Mesenchymal stem cell (in vitro differentiated cells and primary cell): ENCODE data around the gene MCRS1.

Experiments used
- DNase-seq: peaks from one replicate; pipeline ENCODE4 v3.0.0-alpha.2; 2013
- H2AFZ ChIP-seq: one replicate; pipeline ENCODE4 v1.6.1; 2013; ENCODE audit warnings: low read depth, mild to moderate bottlenecking, control low read depth, inconsistent platforms, low read length, moderate library complexity
- H2AK5ac ChIP-seq: 2 replicates; pipeline ENCODE4 v1.6.1; 2013; ENCODE audit warnings: low read length, moderate library complexity, mild to moderate bottlenecking, inconsistent platforms; ENCODE audit not compliant: severe bottlenecking
- H2BK120ac ChIP-seq: one replicate; pipeline ENCODE4 v1.6.1; 2013; ENCODE audit warnings: low read depth, mild to moderate bottlenecking, inconsistent platforms, low read length, moderate library complexity
- H2BK12ac ChIP-seq, 2 experiments: one replicate each; pipeline ENCODE4 v1.6.1; 2013; ENCODE audit warnings: inconsistent platforms in 2 of 2, low read length in 2 of 2, mild to moderate bottlenecking in 2 of 2, moderate library complexity in 2 of 2, control low read depth in 1 of 2
- H2BK15ac ChIP-seq: one replicate; pipeline ENCODE4 v1.6.1; 2013; ENCODE audit warnings: mild to moderate bottlenecking, low read depth, inconsistent platforms; ENCODE audit not compliant: poor library complexity, severe bottlenecking
- H2BK5ac ChIP-seq: 2 replicates; pipeline ENCODE4 v1.6.1; 2013; ENCODE audit warnings: low read depth, mild to moderate bottlenecking, low read length, control low read depth, inconsistent platforms; ENCODE audit not compliant: poor library complexity, severe bottlenecking
- H3K14ac ChIP-seq, 2 experiments: one replicate each; pipeline ENCODE4 v1.6.1; 2013; ENCODE audit warnings: inconsistent platforms in 2 of 2, low read length in 2 of 2, control low read depth in 1 of 2, mild to moderate bottlenecking in 1 of 2, moderate library complexity in 1 of 2
- H3K18ac ChIP-seq, 2 experiments: one replicate each; pipeline ENCODE4 v1.6.1; 2013; ENCODE audit warnings: inconsistent platforms in 2 of 2, low read length in 2 of 2, control low read depth in 1 of 2, low read depth in 1 of 2, mild to moderate bottlenecking in 1 of 2
- H3K23ac ChIP-seq, 2 experiments: one replicate each; pipeline ENCODE4 v1.6.1; 2013; ENCODE audit warnings: inconsistent platforms in 2 of 2, low read length in 2 of 2, mild to moderate bottlenecking in 2 of 2, moderate library complexity in 2 of 2, control low read depth in 1 of 2
- H3K27ac ChIP-seq: 2 replicates; pipeline ENCODE4 v1.5.1; 2013; ENCODE audit warnings: mild to moderate bottlenecking, moderate library complexity, low read length, control low read depth, inconsistent platforms; ENCODE audit not compliant: poor library complexity, severe bottlenecking
- H3K27me3 ChIP-seq, 2 experiments: 2 replicates each; pipeline versions ENCODE4 v1.6.1 to v1.7.0; 2013; ENCODE audit warnings: low read length in 2 of 2, mild to moderate bottlenecking in 2 of 2, moderate library complexity in 2 of 2, control low read depth in 1 of 2, inconsistent platforms in 1 of 2; ENCODE audit not compliant: control insufficient read depth in 1 of 2, insufficient read depth in 1 of 2
- H3K36me3 ChIP-seq, 2 experiments: 2 replicates each; pipeline versions ENCODE4 v1.6.1 to v1.7.0; 2013; ENCODE audit warnings: low read length in 2 of 2, control low read depth in 1 of 2, inconsistent platforms in 1 of 2, low read depth in 1 of 2, mild to moderate bottlenecking in 1 of 2; ENCODE audit not compliant: insufficient read depth in 2 of 2, control insufficient read depth in 1 of 2
- H3K4ac ChIP-seq, 2 experiments: one replicate each; pipeline ENCODE4 v1.6.1; 2013; ENCODE audit warnings: inconsistent platforms in 2 of 2, low read length in 2 of 2, mild to moderate bottlenecking in 2 of 2, moderate library complexity in 2 of 2, control low read depth in 1 of 2, low read depth in 1 of 2
- H3K4me1 ChIP-seq: 2 replicates; pipeline ENCODE4 v1.6.1; 2013; ENCODE audit warnings: low read depth, low read length, control low read depth; ENCODE audit not compliant: control insufficient read depth, insufficient read depth
- H3K4me2 ChIP-seq: 2 replicates; pipeline ENCODE4 v1.6.1; 2013; ENCODE audit warnings: low read length, mild to moderate bottlenecking, inconsistent platforms; ENCODE audit not compliant: poor library complexity, severe bottlenecking
- H3K4me3 ChIP-seq, 2 experiments: 2 replicates each; pipeline versions ENCODE4 v1.5.1 to v1.7.0; 2013; ENCODE audit warnings: low read length in 2 of 2, mild to moderate bottlenecking in 2 of 2, control low read depth in 1 of 2, low read depth in 1 of 2; ENCODE audit not compliant: insufficient read depth in 1 of 2
- H3K79me1 ChIP-seq: replicated peaks from 2 replicates; pipeline ENCODE4 v1.6.1; 2013; ENCODE audit warnings: mild to moderate bottlenecking, control low read depth, low read length, inconsistent platforms; ENCODE audit not compliant: poor library complexity, severe bottlenecking
- H3K9ac ChIP-seq: 2 replicates; pipeline ENCODE4 v1.7.0; 2013; ENCODE audit warnings: mild to moderate bottlenecking, low read length, moderate library complexity
- H3K9me3 ChIP-seq: 2 replicates; pipeline ENCODE4 v1.7.0; 2013; ENCODE audit warnings: mild to moderate bottlenecking, low read length; ENCODE audit not compliant: control insufficient read depth
- H4K8ac ChIP-seq: one replicate; pipeline ENCODE4 v1.6.1; 2013; ENCODE audit warnings: inconsistent platforms, mild to moderate bottlenecking, low read length, moderate library complexity
- H4K91ac ChIP-seq: one replicate; pipeline ENCODE4 v1.6.1; 2013; ENCODE audit warnings: mild to moderate bottlenecking, low read length, inconsistent platforms
- WGBS: methylation state at CpG from one replicate; pipeline ENCODE4 v1.1.7; 2013; ENCODE audit warnings: mixed read lengths; 5-methylcytosine and 5-hydroxymethylcytosine counted together

Gene MCRS1

GRCh38 chr12:49533331-49533730 is 34.6 kb downstream of the MCRS1 start:
- no peak overlapping the region for H4K91ac ChIP-seq
- H3K23ac ChIP-seq, result no peak overlapping the region
- H4K8ac ChIP-seq, result no peak overlapping the region
- 88% methylated on average over 10 of the region's 10 CpGs for WGBS
- no peak overlapping the region for H2AK5ac ChIP-seq
- peaks cover 0 to 12% of the 10 kb centered on the region in 2 experiments for H3K36me3 ChIP-seq
- H3K14ac ChIP-seq, result no peak overlapping the region
- H2BK12ac ChIP-seq, result no peak overlapping the region
- H2BK5ac ChIP-seq, result no peak overlapping the region
- no peak overlapping the region for H2AFZ ChIP-seq
- DNase-seq, result no peak
- no peak overlapping the region for H3K9ac ChIP-seq
- H3K9me3 ChIP-seq, result no peaks in the 10 kb centered on the region
- H3K4me2 ChIP-seq, result no peak overlapping the region
- peaks cover 10 to 23% of the 10 kb centered on the region in 2 experiments for H3K27me3 ChIP-seq
- no peak overlapping the region for H3K27ac ChIP-seq
- no peak overlapping the region for H2BK15ac ChIP-seq
- no peak overlapping the region for H2BK120ac ChIP-seq
- H3K4ac ChIP-seq, result no peak overlapping the region
- no peak overlapping the region for H3K18ac ChIP-seq
- H3K4me1 ChIP-seq, result peaks cover 16% of the 10 kb centered on the region
- no peaks in the 10 kb centered on the region for H3K79me1 ChIP-seq
- H3K4me3 ChIP-seq, result no peak overlapping the region

- Histone ChIP-seq H3K27ac (no peak overlapping the region), H3K9me3 (no peaks in the 10 kb centered on the region), H2BK12ac (no peak overlapping the region), H3K4me3 (no peak overlapping the region), H2AK5ac (no peak overlapping the region), H3K23ac (no peak overlapping the region), H2BK120ac (no peak overlapping the region), H3K4ac (no peak overlapping the region), H2BK5ac (no peak overlapping the region), H4K91ac (no peak overlapping the region), H3K14ac (no peak overlapping the region), H3K36me3 (peaks cover 10 to 15% of the 10 kb centered on the region in 2 experiments), H3K9ac (no peak overlapping the region), H2AFZ (no peak overlapping the region), H3K27me3 (peaks cover 0 to 7% of the 10 kb centered on the region in 2 experiments), H3K18ac (no peak overlapping the region), H3K4me1 (peaks cover 6% of the 10 kb centered on the region), H3K79me1 (no peaks in the 10 kb centered on the region), H2BK15ac (no peak overlapping the region), H3K4me2 (no peak overlapping the region), H4K8ac (no peak overlapping the region)
- 96% methylated on average over 2 of the region's 2 CpGs for WGBS
- no peak for DNase-seq
Measured at GRCh38 chr12:49531745-49532144, 36.2 kb downstream of the MCRS1 start.

DNA sequence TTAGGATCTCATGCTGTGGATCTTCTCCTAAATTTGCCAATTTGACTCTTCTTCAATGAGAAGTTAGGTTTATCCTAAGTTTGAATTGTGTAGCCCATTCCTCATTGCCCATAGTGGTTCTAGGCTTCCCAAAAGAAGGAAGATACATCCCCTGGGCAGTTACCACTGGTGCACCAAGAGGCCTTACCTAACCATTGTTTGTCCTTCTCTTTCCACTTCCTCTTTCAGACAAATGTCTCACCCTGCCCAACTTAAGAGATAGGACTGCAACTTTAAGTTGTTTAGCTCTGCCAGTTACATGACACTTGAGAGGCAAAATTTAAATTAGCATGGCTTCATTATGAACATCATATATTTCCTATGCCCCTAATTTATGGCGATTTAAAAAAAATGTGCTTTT is 38.5 kb downstream of the MCRS1 start:
- Histone ChIP-seq H2AK5ac (no peak overlapping the region), H3K4me1 (no peaks in the 10 kb centered on the region), H2AFZ (no peak overlapping the region), H3K18ac (no peak overlapping the region), H3K9ac (no peak overlapping the region), H4K91ac (no peak overlapping the region), H3K14ac (no peak overlapping the region), H4K8ac (no peak overlapping the region), H2BK120ac (no peak overlapping the region), H3K36me3 (peaks cover 29 to 33% of the 10 kb centered on the region in 2 experiments), H3K27ac (no peak overlapping the region), H3K9me3 (no peaks in the 10 kb centered on the region), H2BK12ac (no peak overlapping the region), H3K27me3 (no peaks in the 10 kb centered on the region), H2BK15ac (no peak overlapping the region), H3K23ac (no peak overlapping the region), H3K4me2 (no peak overlapping the region), H3K79me1 (no peaks in the 10 kb centered on the region), H3K4ac (no peak overlapping the region), H3K4me3 (no peak overlapping the region), H2BK5ac (no peak overlapping the region)
- WGBS, result no CpG with 5 or more reads among the region's 1 CpG
- DNase-seq, result no peak

- WGBS, result 96% methylated on average over 7 of the region's 7 CpGs
Measured at GRCh38 chr12:49527361-49528130, 40.4 kb downstream of the MCRS1 start.

More at GRCh38 chr12:49527361-49528130, 40.4 kb downstream of the MCRS1 start:
- Histone ChIP-seq H3K27me3 (no peaks in the 10 kb centered on the region), H3K4ac (no peak overlapping the region), H2BK12ac (no peak overlapping the region), H4K91ac (no peak overlapping the region), H3K14ac (no peak overlapping the region), H3K79me1 (no peaks in the 10 kb centered on the region), H2BK15ac (no peak overlapping the region), H3K18ac (no peak overlapping the region), H3K27ac (no peak overlapping the region), H3K9ac (no peak overlapping the region), H2AK5ac (no peak overlapping the region), H2BK120ac (no peak overlapping the region), H3K4me2 (no peak overlapping the region), H2AFZ (no peak overlapping the region), H3K4me1 (no peaks in the 10 kb centered on the region), H3K4me3 (no peak overlapping the region), H4K8ac (no peak overlapping the region), H3K36me3 (peaks cover 27 to 46% of the 10 kb centered on the region in 2 experiments), H3K23ac (no peak overlapping the region), H3K9me3 (no peaks in the 10 kb centered on the region), H2BK5ac (no peak overlapping the region)
- DNase-seq, result no peak
